Pancreas (tissue), 10 donors: ENCODE results near the gene APOBEC3H. TPM values are rescaled to one million over a fixed set of nuclear protein-coding genes. Genes with fewer than 3 reads are reported as not detected.

ENCODE experiments used
- ATAC-seq, 4 donors: fragments of 200-7000 bp; cut with Tn5 transposase; one replicate each; pipeline versions ENCODE4 v1.8.0 to v1.9.1; 2020; ENCODE audit warnings: mild to moderate bottlenecking in 4 of 4, moderate library complexity in 4 of 4
- DNase-seq, 6 donors: peaks; one replicate each; pipeline ENCODE4 v3.0.0-alpha.2; 2020
- FAIRE-seq: peaks from 2 replicates; lab custom pipeline; 2012; peaks lifted over from hg19 to GRCh38; lab: Jason Lieb, UNC
- H3K27ac ChIP-seq, 4 donors: fragments of 200-600 bp; sonication (generic); 1 replicate in 3 of 4; 2 replicates in 1 of 4; pipeline versions ENCODE4 v1.5.0 to v1.8.0; 2020
- H3K27me3 ChIP-seq, 4 donors: fragments of 200-600 bp; one replicate each; pipeline ENCODE4 v1.8.0; 2021
- H3K36me3 ChIP-seq, 3 donors: fragments of 200-600 bp; sonication (generic) in 1 of 3; one replicate each; pipeline versions ENCODE4 v1.5.0 to v1.8.0; 2020 to 2021
- H3K4me1 ChIP-seq, 3 donors: fragments of 200-600 bp; one replicate each; pipeline ENCODE4 v1.8.0; 2021
- H3K4me3 ChIP-seq, 4 donors: fragments of 200-600 bp; sonication (generic) in 2 of 4; one replicate each; pipeline versions ENCODE4 v1.5.0 to v1.8.0; 2020 to 2021
- H3K9me3 ChIP-seq, 4 donors: fragments of 200-600 bp; one replicate each; pipeline ENCODE4 v1.8.0; 2021
- WGBS, 2 donors: extraction: QIAGEN DNeasy Blood & Tissue Kit; methylation state at CpG; one replicate each; pipeline ENCODE4 v1.1.7; 2013; 5-methylcytosine and 5-hydroxymethylcytosine counted together
- intact Hi-C, 3 donors: fragments of 100-400 bp; cut with DNase I; formaldehyde crosslinking; loops; one replicate each; pipeline versions ENCODE4 v1.11.1 to v1.14.2; 2022
- polyA plus RNA-seq, 2 donors: library from polyadenylated mRNA; stranded (reverse); fragments of 200-250 nt; gene quantifications; one replicate each; pipeline ENCODE4 v1.2.3, GENCODE V29; 2013
- total RNA-seq, 6 donors: library from RNA; stranded (reverse); fragmentation: NEBNext Ultra II Directional in 4 of 6; extraction: Animal tissue kit (Norgen Biotek cat#: 25700) in 4 of 6; gene quantifications; one replicate each; pipeline versions ENCODE4 v1.2.1 to v1.2.4, GENCODE V29; 2021 to 2023
- TF ChIP-seq, protein P1 (sequence below), 4 donors: fragments of 200-600 bp; sonication (generic) in 3 of 4; IDR thresholded peaks; one replicate each; pipeline versions ENCODE4 v1.5.0 to v1.8.0; 2021; ENCODE audit warnings: antibody characterized with exemption in 4 of 4
- donor health status: healthy with polysubstance abuse.
- donor health status: DM: no; HTN: no; CAD: no; lungs with moderate emphysema.
- donor health status: DM: no; HTN: no; CAD: no.
- donor health status: control.
- donor health status: control.
- donor health status: Bipolar disorder and iron deficiency.
- donor health status: DM: yes; HTN: yes; CAD: no.
- donor health status: DM: no; HTN: no; CAD: no.
- donor health status: DM: no; HTN: no; CAD: no.
- donor health status: DM: yes; HTN: yes; CAD: no.

The APOBEC3H gene
- total and polyA plus RNA-seq, 8 donors, result 0.14 to 0.21 (median 0.16) TPM; not detected in 4

DNA sequence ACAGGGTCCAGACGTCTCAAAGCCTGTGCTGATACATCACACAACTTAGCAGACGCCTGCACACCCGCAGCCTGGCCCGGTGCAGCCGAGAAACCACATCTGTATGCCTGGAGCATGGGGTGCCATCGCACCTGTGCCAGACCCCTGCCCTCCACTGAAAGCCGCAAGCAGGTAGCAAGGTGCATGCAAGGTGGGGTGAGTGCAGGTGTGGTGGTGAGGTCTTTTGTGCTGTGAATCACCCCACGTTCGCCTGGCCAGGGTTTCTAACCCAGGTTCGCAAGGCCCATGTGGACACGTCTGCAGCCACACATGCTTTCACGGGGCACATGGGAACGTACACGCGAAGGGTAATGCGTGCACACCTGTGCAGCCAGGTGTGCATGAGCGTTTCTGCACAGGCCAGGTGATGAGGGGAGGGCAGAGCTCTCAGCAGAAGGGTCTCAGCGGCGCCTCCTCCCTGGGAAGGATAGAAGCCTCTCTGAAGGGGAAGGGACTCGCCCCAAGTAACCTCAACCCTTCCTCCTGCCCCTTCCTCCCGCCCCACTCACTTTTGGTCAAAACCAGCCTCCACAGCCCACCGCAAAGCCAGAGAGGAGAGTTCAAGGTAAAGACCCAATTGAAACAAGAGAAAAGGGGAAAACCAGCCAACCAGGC, 36.0 kb downstream of the APOBEC3H start:
- no peak overlapping the region for H3K27ac ChIP-seq
- no peaks in the 10 kb centered on the region for H3K4me1 ChIP-seq
- H3K36me3 ChIP-seq, result peaks cover 0 to 5% (median 0%) of the 10 kb centered on the region in 3 donors
- no peak for FAIRE-seq
- intact Hi-C loops, result no loop called here
- peak in 2 of 6 donors; percentile 17 to 37 for DNase-seq
- H3K27me3 ChIP-seq, result no peaks in the 10 kb centered on the region
- WGBS, 2 donors, result 93 to 95% methylated on average over 22 of the region's 22 CpGs
- H3K4me3 ChIP-seq, result no peak overlapping the region
- TF ChIP-seq, protein P1, sequence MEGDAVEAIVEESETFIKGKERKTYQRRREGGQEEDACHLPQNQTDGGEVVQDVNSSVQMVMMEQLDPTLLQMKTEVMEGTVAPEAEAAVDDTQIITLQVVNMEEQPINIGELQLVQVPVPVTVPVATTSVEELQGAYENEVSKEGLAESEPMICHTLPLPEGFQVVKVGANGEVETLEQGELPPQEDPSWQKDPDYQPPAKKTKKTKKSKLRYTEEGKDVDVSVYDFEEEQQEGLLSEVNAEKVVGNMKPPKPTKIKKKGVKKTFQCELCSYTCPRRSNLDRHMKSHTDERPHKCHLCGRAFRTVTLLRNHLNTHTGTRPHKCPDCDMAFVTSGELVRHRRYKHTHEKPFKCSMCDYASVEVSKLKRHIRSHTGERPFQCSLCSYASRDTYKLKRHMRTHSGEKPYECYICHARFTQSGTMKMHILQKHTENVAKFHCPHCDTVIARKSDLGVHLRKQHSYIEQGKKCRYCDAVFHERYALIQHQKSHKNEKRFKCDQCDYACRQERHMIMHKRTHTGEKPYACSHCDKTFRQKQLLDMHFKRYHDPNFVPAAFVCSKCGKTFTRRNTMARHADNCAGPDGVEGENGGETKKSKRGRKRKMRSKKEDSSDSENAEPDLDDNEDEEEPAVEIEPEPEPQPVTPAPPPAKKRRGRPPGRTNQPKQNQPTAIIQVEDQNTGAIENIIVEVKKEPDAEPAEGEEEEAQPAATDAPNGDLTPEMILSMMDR (IDR thresholded peaks at IDR 0.05), result no peak
- ATAC-seq, result no peak
- no peaks in the 10 kb centered on the region for H3K9me3 ChIP-seq

DNA sequence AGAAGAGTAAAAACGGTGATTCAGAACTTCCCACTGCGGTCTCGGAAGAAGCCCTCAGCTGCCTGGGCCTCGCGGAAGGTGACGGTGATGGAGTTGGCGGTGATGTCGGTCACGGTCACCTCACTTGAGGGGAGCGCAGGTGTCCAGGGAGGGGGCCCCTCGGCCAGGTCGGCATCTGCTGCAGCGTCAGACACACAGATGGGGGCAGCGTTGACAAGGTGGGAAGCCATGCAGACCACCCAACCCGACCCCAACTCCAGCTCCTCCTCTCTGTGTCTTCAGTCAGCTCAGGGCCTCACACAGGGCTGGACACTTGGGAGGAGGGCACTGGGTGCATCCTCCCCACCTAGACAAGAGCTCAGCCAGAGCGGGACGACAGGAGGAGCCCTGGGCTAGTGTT, 36.8 kb downstream of the APOBEC3H start:
- WGBS, 2 donors, result 93 to 94% methylated on average over 17 of the region's 17 CpGs
- TF ChIP-seq, protein P1 (IDR thresholded peaks at IDR 0.05), result no peak
- DNase-seq (peak in 2 of 6 donors; percentile 15 to 58), ATAC-seq (no peak), FAIRE-seq (no peak)
- Histone ChIP-seq H3K4me1 (no peaks in the 10 kb centered on the region), H3K36me3 (peaks cover 0 to 5% (median 0%) of the 10 kb centered on the region in 3 donors), H3K27ac (no peak overlapping the region), H3K4me3 (no peak overlapping the region), H3K9me3 (no peaks in the 10 kb centered on the region), H3K27me3 (no peaks in the 10 kb centered on the region)
- intact Hi-C loops, result no loop called here

DNA sequence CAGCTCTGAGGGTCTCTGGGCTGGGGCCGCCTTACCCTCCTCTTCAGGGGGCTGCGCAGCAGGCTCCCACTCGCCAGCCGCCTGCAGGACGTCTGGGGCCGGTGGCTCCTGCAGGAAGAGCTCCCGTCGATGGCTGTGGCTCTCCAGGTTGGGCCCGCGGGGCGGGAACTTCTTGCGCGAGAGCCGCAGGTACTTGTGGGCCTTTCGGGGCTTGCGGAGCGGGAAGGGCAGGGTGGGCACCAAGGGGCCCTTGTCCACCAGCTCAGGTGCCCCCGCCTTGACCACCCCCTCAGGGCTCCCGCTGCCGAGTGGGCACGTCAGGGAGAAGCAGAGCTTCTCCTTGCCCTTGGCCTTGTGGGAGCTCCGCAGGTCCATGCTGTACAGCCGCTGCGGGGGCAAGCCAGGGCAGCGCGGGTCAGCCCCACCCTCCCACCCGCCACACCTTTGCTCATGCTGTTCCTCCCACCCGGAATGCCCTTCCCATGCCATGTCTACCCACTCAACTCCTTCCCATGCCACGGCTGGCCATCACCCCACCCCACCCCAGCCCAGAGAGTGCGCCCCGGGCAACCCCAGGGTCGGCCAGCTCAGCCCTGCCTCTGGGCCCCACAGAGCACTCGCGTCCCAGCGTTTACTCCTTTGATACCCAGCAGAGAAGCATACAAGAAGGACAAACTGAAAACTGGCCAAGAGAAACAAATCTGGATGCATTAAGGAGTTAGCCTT, 37.5 kb downstream of the APOBEC3H start:
- no peaks in the 10 kb centered on the region for H3K4me1 ChIP-seq
- TF ChIP-seq, protein P1 (IDR thresholded peaks at IDR 0.05), result no peak
- ATAC-seq (no peak), FAIRE-seq (no peak), DNase-seq (peak in 2 of 6 donors; percentile 19 to 74)
- H3K27me3 ChIP-seq, result no peaks in the 10 kb centered on the region
- H3K4me3 ChIP-seq, result no peak overlapping the region
- intact Hi-C loops, result no loop called here
- no peaks in the 10 kb centered on the region for H3K9me3 ChIP-seq
- 93 to 94% methylated on average over 35 of the region's 35 CpGs for WGBS, 2 donors
- H3K27ac ChIP-seq, result no peak overlapping the region
- H3K36me3 ChIP-seq, result peaks cover 0 to 5% (median 0%) of the 10 kb centered on the region in 3 donors

DNA sequence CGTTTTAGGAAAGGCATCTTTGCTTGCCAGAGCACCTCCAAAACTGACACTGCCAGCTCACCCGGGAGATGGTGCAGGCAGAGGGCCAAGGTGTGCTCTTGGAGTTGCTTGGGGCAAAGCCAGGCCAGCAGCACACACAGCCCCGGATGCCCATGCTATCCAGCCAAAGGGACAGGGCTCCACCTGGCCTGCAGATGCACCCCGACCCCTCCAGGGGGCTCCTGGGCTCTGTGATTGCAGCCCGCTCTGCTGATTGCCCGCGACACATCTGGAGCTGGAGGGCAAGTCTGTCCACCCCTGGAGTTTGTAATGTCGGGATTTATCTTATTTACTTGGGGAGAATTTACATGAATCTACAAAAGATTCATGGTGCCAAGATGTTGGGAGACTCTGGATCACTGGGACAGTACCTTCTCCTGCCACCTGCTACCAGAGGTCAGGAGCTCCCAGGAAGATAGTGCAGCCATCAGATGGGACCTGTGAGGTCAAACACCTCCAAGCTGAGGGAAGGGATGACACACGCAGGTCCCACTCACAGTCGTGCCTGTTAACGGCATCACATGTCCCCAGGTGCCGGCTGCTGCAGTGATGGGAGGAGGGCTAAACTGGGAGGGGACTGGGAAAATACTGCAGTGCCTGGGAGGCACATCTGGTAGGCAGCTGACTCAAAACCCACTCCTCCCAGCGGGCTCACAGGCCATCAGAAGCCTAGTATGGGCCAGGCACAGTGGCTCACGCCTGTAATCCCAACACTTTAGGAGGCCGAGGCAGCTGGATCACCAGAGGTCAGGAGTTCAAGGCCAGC, 38.2 kb downstream of the APOBEC3H start:
- 52 to 54% methylated on average over 15 of the region's 15 CpGs for whole genome bisulfite sequencing, 2 donors
- TF ChIP-seq, protein P1 (IDR thresholded peaks at IDR 0.05), result peak in 2 of 4 donors; percentile 14 to 20
- peak in 2 of 6 donors; percentile 46 to 73 for DNase-seq
- FAIRE-seq, result no peak
- Histone ChIP-seq H3K9me3 (no peaks in the 10 kb centered on the region), H3K4me3 (no peak overlapping the region), H3K36me3 (peaks cover 0 to 5% (median 0%) of the 10 kb centered on the region in 3 donors), H3K4me1 (no peaks in the 10 kb centered on the region), H3K27me3 (no peaks in the 10 kb centered on the region), H3K27ac (no peak overlapping the region)
- peak in 3 of 4 donors; percentile 48 to 68 (median 55) for ATAC-seq
- intact Hi-C loops, result no loop called here
